22Rv1 (cell line): ENCODE data around the gene MAP4K4.
"Not testable (repeated sequence)": the region's sequence is repeated elsewhere in the genome, so short reads cannot be mapped to it uniquely, and the experiment has no call there.

Experiments
- ZFX ChIP-seq: fragments of 450-650 bp; IDR thresholded peaks from 2 replicates; pipeline ENCODE4 v1.6.1; 2017; ENCODE audit warnings: antibody characterized with exemption, borderline replicate concordance
- TF ChIP-seq, protein P1 (sequence below): fragments of 450-650 bp; IDR thresholded peaks from 2 replicates; pipeline ENCODE4 v1.5.1; 2017; ENCODE audit warnings: mild to moderate bottlenecking

DNA sequence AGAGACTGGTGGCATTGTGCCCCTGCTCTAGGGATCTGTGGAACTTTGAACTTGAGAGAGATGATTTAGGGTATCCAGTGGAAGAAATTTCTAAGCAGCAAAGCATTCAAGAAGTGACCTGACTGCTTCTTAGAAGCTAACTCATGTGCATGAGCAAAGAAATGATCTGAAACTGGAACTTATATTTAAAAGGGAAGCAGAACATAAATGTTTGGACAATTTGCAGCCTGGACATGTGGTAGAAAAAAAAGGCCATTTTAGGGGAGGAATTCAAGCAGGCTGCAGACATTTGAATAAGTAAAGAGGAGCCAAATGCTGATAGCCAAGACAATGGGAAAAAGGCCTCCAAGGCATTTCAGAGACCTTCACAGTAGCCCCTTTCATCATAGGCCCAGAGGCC, 226.8 kb downstream of the MAP4K4 start:
- TF ChIP-seq, protein P1, sequence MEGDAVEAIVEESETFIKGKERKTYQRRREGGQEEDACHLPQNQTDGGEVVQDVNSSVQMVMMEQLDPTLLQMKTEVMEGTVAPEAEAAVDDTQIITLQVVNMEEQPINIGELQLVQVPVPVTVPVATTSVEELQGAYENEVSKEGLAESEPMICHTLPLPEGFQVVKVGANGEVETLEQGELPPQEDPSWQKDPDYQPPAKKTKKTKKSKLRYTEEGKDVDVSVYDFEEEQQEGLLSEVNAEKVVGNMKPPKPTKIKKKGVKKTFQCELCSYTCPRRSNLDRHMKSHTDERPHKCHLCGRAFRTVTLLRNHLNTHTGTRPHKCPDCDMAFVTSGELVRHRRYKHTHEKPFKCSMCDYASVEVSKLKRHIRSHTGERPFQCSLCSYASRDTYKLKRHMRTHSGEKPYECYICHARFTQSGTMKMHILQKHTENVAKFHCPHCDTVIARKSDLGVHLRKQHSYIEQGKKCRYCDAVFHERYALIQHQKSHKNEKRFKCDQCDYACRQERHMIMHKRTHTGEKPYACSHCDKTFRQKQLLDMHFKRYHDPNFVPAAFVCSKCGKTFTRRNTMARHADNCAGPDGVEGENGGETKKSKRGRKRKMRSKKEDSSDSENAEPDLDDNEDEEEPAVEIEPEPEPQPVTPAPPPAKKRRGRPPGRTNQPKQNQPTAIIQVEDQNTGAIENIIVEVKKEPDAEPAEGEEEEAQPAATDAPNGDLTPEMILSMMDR: not testable (repeated sequence)
- not testable (repeated sequence) for TF ChIP-seq ZFX
